Omental fat pad (tissue), 4 donors: ENCODE results near the gene ANO2. TPM values are rescaled to one million over a fixed set of nuclear protein-coding genes. Genes with fewer than 3 reads are reported as not detected.

ENCODE experiments used
- ATAC-seq: fragments of 150-250 bp; one replicate; pipeline ENCODE4 v1.9.1; 2016; ENCODE audit warnings: mild to moderate bottlenecking, moderate library complexity; ENCODE audit not compliant: low FRiP score
- DNase-seq: peaks from one replicate; pipeline ENCODE4 v3.0.0-alpha.2; 2019; ENCODE audit warnings: low spot score
- total RNA-seq, 4 donors: library from RNA; depleted of rRNA; stranded (reverse); fragments of >200 nt; gene quantifications; one replicate each; pipeline ENCODE4 v1.1.0, GENCODE V29; 2016
- TF ChIP-seq, protein P1 (sequence below), 3 donors: fragments of 450-650 bp; IDR thresholded peaks; one replicate each; pipeline ENCODE4 v1.5.1; 2016 to 2017; ENCODE audit warnings: antibody characterized with exemption in 3 of 3, mild to moderate bottlenecking in 3 of 3, moderate library complexity in 2 of 3

ANO2 gene
- total RNA-seq, 4 donors from 2014 or later, result 7.0 to 95.0 (median 20.8) TPM

DNA sequence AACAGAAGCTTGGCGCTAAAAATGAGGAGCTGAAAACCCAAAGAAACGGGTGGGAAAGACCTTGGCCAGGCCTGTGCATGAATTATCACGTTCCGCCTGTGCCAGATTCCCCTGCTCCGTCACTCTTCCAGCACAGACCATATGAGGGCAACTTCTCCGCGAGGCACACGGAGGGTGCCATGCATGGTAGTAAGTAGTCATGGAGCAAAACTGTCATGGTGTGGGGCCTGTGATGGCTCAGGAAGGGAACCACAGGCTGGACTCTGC lies 148.2 kb downstream of the ANO2 start:
- DNase-seq (no peak), ATAC-seq (no peak)
- TF ChIP-seq, protein P1, sequence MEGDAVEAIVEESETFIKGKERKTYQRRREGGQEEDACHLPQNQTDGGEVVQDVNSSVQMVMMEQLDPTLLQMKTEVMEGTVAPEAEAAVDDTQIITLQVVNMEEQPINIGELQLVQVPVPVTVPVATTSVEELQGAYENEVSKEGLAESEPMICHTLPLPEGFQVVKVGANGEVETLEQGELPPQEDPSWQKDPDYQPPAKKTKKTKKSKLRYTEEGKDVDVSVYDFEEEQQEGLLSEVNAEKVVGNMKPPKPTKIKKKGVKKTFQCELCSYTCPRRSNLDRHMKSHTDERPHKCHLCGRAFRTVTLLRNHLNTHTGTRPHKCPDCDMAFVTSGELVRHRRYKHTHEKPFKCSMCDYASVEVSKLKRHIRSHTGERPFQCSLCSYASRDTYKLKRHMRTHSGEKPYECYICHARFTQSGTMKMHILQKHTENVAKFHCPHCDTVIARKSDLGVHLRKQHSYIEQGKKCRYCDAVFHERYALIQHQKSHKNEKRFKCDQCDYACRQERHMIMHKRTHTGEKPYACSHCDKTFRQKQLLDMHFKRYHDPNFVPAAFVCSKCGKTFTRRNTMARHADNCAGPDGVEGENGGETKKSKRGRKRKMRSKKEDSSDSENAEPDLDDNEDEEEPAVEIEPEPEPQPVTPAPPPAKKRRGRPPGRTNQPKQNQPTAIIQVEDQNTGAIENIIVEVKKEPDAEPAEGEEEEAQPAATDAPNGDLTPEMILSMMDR (IDR thresholded peaks at IDR 0.05), result no peak

DNA sequence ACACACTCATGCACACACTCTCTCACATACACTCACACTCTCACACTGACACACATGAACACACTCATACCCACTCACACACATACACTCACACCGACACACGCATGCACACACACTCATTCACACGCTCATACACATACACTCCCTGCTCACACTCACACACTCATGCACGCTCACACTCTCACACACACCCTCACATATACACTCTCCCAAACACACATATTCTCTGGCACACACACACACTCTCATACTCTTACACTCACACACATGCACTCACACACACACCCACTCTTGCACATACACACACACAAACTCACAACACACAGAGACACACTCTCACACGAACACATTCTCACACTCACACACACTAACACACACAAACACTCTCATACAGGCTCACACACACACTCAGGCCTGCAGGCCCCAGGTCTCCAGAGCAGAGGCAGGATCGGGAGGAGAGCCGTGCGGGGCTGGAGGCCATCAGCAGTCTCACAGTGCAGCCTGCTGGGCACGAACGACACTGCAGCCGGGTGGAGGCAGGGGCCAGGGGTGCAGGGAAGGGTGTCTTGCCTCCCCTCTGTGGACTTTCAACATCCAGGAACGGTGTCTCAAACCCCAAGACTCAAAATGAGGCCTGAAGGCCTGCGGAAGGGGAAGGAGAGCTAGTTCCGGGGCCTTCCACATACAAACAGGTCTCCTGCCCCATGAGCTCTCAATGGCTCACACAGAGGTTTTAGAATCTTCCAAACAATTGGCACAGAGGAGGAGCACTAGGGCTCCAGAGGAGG lies 148.7 kb downstream of the ANO2 start:
- DNase-seq (no peak), ATAC-seq (no peak)
- TF ChIP-seq, protein P1 (IDR thresholded peaks at IDR 0.05), result no peak

DNA sequence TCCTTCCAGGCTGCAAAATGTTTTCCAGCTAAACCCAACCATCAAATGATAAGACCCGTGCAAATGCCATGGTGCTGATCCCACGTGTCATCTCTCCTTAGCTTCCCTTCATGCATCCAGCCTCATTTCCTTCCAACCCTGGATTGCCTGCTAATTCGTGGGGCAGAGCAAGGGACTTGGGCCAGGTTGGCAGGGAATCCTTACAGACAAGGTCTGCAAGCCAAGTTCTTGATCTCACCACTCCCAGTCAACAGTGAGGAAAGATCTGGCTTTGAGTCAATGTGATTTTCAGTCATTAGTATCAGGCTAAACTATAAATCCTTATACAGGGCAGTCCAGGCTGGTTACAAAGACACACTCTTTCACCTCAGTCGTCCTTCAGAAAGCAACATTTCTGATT lies 150.9 kb downstream of the ANO2 start:
- no peak for DNase-seq
- TF ChIP-seq, protein P1 (IDR thresholded peaks at IDR 0.05), result no peak
- ATAC-seq, result no peak

DNA sequence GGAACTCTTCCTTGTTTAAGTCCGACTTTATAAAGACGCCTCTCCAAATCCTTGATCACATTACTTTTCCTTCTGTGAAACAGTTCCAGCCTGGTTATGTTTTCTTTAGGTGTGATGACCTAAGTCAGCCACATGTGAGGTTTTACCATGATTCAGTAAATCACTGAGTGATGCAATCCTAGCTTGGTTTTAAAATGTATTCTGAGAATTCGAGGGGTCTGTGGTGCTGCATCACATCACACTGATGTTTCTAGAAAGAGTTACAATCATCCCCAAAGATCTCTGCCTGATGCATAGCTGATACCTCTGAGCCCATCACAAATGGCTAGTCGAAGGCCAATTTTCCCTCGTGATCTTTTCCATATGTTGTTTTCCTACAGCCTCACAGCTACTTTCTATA lies 152.7 kb downstream of the ANO2 start:
- DNase-seq, result no peak

DNA sequence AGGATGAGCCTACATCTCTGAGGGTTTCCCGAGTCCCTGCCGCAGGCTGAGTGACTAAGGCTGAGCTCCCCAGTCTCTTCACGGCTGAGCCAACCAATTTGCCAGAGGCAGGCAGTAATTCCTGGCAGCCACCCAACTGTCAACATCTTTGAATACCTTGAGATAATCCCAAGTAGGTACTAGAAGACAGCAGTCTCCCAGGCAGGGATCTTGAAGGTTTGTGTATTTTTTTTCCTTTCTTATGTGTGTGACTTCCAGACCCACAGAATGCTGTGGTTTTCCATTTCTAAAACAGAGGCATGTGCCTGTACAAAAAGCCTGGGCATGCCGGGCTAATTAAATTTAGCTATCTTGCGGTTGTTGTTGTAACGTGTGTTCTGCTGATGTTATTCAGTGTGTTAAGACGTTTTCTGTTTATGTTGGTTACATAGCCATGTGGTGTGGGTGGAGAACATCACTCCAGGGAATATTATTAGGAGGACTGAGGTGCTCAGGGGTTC lies 155.5 kb downstream of the ANO2 start:
- ATAC-seq, result no peak
- DNase-seq, result no peak
- TF ChIP-seq, protein P1 (IDR thresholded peaks at IDR 0.05), result no peak

More for the DNA sequence above, 152.7 kb downstream of the ANO2 start:
- no peak for ATAC-seq
- TF ChIP-seq, protein P1 (IDR thresholded peaks at IDR 0.05), result no peak

DNA sequence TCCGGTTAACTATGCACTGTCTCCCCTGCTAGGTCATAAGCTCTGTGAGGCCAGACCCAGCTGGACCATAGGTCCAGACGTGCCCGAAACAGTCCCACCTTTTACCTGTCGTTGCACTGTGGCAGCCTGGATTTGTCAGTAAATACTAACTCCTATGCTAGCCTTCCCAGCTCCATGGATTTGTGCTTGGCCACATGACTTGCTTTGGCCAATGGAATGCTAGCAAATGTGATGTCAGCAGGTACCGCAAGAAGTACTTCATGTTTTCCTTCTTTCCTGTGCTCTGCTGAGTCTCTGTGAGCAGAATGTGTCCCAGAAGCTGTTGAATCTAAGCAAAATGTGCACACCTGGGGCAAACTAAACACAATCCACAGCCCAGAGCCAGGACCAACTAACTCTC lies 157.2 kb downstream of the ANO2 start:
- TF ChIP-seq, protein P1 (IDR thresholded peaks at IDR 0.05), result no peak
- ATAC-seq (no peak), DNase-seq (no peak)

DNA sequence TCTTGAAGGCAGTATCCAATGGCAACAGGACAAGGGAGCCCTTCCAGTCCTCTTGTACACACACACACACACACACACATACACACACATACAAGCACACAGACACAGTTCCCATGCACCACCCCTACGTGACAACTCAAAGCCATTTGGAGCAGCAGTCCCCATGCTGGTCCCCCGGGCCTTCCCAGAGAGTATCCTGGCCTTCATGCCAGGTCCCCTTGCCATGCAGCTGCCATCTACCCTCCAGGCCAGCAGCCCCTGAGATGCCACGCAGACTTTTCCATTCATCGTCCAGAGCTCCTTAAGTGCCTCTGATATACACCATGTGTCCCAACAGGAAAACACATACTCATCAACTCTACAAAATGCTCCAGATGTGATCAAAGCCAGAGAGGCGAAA lies 159.5 kb downstream of the ANO2 start:
- ATAC-seq, result peak; percentile 23
- TF ChIP-seq, protein P1 (IDR thresholded peaks at IDR 0.05), result no peak
- DNase-seq, result no peak
